PC-3 (cell line): ENCODE measurements around the gene FSTL5. TPM values are rescaled to one million over a fixed set of nuclear protein-coding genes. Genes with fewer than 3 reads are reported as not detected.

Source experiments
- ATAC-seq: fragments of 200-7000 bp; cut with Tn5 transposase; 2 replicates; pipeline ENCODE4 v1.9.1; 2020; ENCODE audit warnings: mild to moderate bottlenecking, moderate library complexity
- BruUV-seq: library from RNA; stranded (reverse); fragments of 400-500 nt; replicated peaks from 2 replicates; lab custom pipeline; 2021; lab: Mats Ljungman, UMichigan
- CTCF ChIA-PET: fragments of 300-600 bp; sonication (Branson Sonifier 250); formaldehyde crosslinking; loops from one replicate; lab custom pipeline; 2022; ENCODE audit warnings: antibody characterized with exemption; lab: Charles Lee
- POLR2A ChIA-PET: fragments of 300-600 bp; sonication (Branson Sonifier 250); formaldehyde crosslinking; loops from one replicate; lab custom pipeline; 2022; ENCODE audit warnings: antibody characterized with exemption; ENCODE audit not compliant: unreplicated experiment; lab: Charles Lee
- DNase-seq: peaks from one replicate; pipeline ENCODE4 v3.0.0-alpha.2; 2015
- H2AFZ ChIP-seq: fragments of 300-600 bp; sonication (generic); 2 replicates; pipeline ENCODE4 v1.6.0; 2016; ENCODE audit warnings: antibody characterized with exemption, low read length
- H3F3A ChIP-seq: fragments of 300-600 bp; sonication (generic); one replicate; pipeline ENCODE4 v1.6.0; 2017; ENCODE audit warnings: antibody characterized with exemption, low read length, control low read depth, mild to moderate bottlenecking; ENCODE audit not compliant: unreplicated experiment
- H3K27ac ChIP-seq: fragments of 300-600 bp; sonication (generic); 2 replicates; pipeline ENCODE4 v1.5.1; 2016; ENCODE audit warnings: mild to moderate bottlenecking, low read length
- H3K27me3 ChIP-seq: fragments of 300-600 bp; sonication (generic); 2 replicates; pipeline ENCODE4 v1.6.1; 2016; ENCODE audit warnings: low read length, mixed read lengths
- H3K36me3 ChIP-seq: fragments of 300-600 bp; sonication (generic); 2 replicates; pipeline ENCODE4 v1.6.1; 2016; ENCODE audit warnings: low read depth, mixed run types, low read length, mixed read lengths
- H3K4me1 ChIP-seq: fragments of 300-600 bp; sonication (generic); 2 replicates; pipeline ENCODE4 v1.5.1; 2016; ENCODE audit warnings: low read length; ENCODE audit not compliant: insufficient read depth
- H3K4me2 ChIP-seq: fragments of 300-600 bp; sonication (generic); 2 replicates; pipeline ENCODE4 v1.6.0; 2016; ENCODE audit warnings: low read length
- H3K4me3 ChIP-seq: fragments of 300-600 bp; sonication (generic); 2 replicates; pipeline ENCODE4 v1.5.1; 2016; ENCODE audit warnings: mild to moderate bottlenecking, low read length, mixed read lengths
- H3K79me2 ChIP-seq: fragments of 300-600 bp; sonication (generic); 2 replicates; pipeline ENCODE4 v1.6.1; 2017; ENCODE audit warnings: low read length, mixed read lengths
- H3K9ac ChIP-seq: fragments of 300-600 bp; sonication (generic); 2 replicates; pipeline ENCODE4 v1.6.0; 2016; ENCODE audit warnings: mild to moderate bottlenecking, low read length
- H3K9me2 ChIP-seq: fragments of 300-600 bp; sonication (generic); replicated peaks from 2 replicates; pipeline ENCODE4 v1.6.1; 2016; ENCODE audit warnings: mixed run types, low read length, mixed read lengths
- H3K9me3 ChIP-seq: fragments of 300-600 bp; sonication (generic); 2 replicates; pipeline ENCODE4 v1.6.1; 2016; ENCODE audit warnings: low read length, mixed read lengths
- H4K20me1 ChIP-seq: fragments of 300-600 bp; sonication (generic); 2 replicates; pipeline ENCODE4 v1.6.1; 2016; ENCODE audit warnings: low read length, mixed read lengths
- EZH2 ChIP-seq: fragments of 300-600 bp; sonication (generic); IDR thresholded peaks from one replicate; pipeline ENCODE4 v1.6.1; 2017; ENCODE audit warnings: antibody characterized with exemption, mild to moderate bottlenecking, low read length; ENCODE audit not compliant: unreplicated experiment
- EZH2phosphoT487 ChIP-seq: fragments of 300-600 bp; sonication (generic); IDR thresholded peaks from 2 replicates; pipeline ENCODE4 v1.6.1; 2018; ENCODE audit warnings: mild to moderate bottlenecking, antibody characterized with exemption, low read length, borderline replicate concordance
- intact Hi-C: fragments of 100-400 bp; cut with micrococcal nuclease; formaldehyde crosslinking; loops from 2 replicates; pipeline ENCODE4 v1.9.0; 2023
- total RNA-seq: library from RNA; depleted of rRNA; stranded (reverse); fragments of >200 nt; gene quantifications from 2 replicates; pipeline ENCODE4 v1.2.3, GENCODE V29; 2014
- TF ChIP-seq, protein P1 (sequence below): fragments of 300-600 bp; sonication (generic); conservative IDR thresholded peaks from 2 replicates; pipeline ENCODE4 v1.5.1; 2017; ENCODE audit warnings: antibody characterized with exemption, low read depth, mild to moderate bottlenecking, low read length

Gene FSTL5
- total RNA-seq, 1 experiment from 2014 or later = not detected

GRCh38 chr4:161948026-161948770 is 215.6 kb downstream of the FSTL5 start:
- intact Hi-C loops = no loop called here
- ATAC-seq = no peak
- BruUV-seq = no TSS peak
- TF ChIP-seq, protein P1, sequence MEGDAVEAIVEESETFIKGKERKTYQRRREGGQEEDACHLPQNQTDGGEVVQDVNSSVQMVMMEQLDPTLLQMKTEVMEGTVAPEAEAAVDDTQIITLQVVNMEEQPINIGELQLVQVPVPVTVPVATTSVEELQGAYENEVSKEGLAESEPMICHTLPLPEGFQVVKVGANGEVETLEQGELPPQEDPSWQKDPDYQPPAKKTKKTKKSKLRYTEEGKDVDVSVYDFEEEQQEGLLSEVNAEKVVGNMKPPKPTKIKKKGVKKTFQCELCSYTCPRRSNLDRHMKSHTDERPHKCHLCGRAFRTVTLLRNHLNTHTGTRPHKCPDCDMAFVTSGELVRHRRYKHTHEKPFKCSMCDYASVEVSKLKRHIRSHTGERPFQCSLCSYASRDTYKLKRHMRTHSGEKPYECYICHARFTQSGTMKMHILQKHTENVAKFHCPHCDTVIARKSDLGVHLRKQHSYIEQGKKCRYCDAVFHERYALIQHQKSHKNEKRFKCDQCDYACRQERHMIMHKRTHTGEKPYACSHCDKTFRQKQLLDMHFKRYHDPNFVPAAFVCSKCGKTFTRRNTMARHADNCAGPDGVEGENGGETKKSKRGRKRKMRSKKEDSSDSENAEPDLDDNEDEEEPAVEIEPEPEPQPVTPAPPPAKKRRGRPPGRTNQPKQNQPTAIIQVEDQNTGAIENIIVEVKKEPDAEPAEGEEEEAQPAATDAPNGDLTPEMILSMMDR = no peak
- TF ChIP-seq EZH2phosphoT487 (no peak), EZH2 (no peak)
- no peak overlapping the region for H3K4me2 ChIP-seq
- H3K9me2 ChIP-seq = no peaks in the 10 kb centered on the region
- H4K20me1 ChIP-seq = no peaks in the 10 kb centered on the region
- H3K36me3 ChIP-seq = no peaks in the 10 kb centered on the region
- no peaks in the 10 kb centered on the region for H3K79me2 ChIP-seq
- H3K4me1 ChIP-seq = no peaks in the 10 kb centered on the region
- H3F3A ChIP-seq = no peaks in the 10 kb centered on the region
- H3K27me3 ChIP-seq = no peaks in the 10 kb centered on the region
- H2AFZ ChIP-seq = no peak overlapping the region
- no peak overlapping the region for H3K9ac ChIP-seq
- no peak overlapping the region for H3K27ac ChIP-seq
- DNase-seq = no peak
- no peaks in the 10 kb centered on the region for H3K9me3 ChIP-seq
- H3K4me3 ChIP-seq = no peak overlapping the region
- ChIA-PET POLR2A (no interaction called here), CTCF (no interaction called here)

DNA sequence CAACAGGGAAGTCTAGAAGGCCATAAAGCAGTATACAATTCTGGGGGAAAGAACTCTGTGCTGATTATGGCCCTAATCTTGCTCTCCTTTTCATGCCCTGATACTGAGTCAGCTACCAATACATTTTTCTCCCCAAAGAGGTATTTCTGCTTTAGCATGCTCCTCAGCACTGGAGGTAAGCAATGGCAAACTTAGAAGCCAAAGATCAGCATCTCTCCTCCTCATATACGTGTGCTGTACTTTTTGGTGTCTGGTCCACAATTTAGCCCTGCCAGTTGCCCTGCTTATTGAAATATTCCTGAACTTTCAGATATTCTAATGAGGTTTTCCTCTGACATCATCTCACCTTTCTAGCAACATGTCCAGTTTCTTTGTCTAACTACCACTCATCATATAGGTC is 226.2 kb downstream of the FSTL5 start:
- BruUV-seq = no TSS peak
- 0 out of 2 replicates have a peak overlapping the region, but pooled peaks have one; percentile 17 for H3K4me2 ChIP-seq
- DNase-seq (peak; percentile 4), ATAC-seq (no peak)
- TF ChIP-seq EZH2phosphoT487 = no peak
- TF ChIP-seq EZH2 = no peak
- TF ChIP-seq, protein P1 = no peak
- H3K27ac ChIP-seq = peak overlapping the region; percentile 46
- H3K9ac ChIP-seq = no peak overlapping the region
- no peak overlapping the region for H3K4me3 ChIP-seq
- POLR2A ChIA-PET = no interaction called here
- CTCF ChIA-PET = no interaction called here
- intact Hi-C loops = loop anchor here (5.0 to 10.0 kb wide), 2 partner anchors 63 to 225 kb away; no protein-coding TSS in a partner anchor
- H2AFZ ChIP-seq = no peak overlapping the region
- H3K79me2 ChIP-seq = no peaks in the 10 kb centered on the region
- no peaks in the 10 kb centered on the region for H3K27me3 ChIP-seq
- no peaks in the 10 kb centered on the region for H3K36me3 ChIP-seq
- H3K4me1 ChIP-seq = peaks cover 26% of the 10 kb centered on the region
- no peaks in the 10 kb centered on the region for H3F3A ChIP-seq
- H3K9me2 ChIP-seq = no peaks in the 10 kb centered on the region
- H4K20me1 ChIP-seq = no peaks in the 10 kb centered on the region
- H3K9me3 ChIP-seq = no peaks in the 10 kb centered on the region
